Measurements from ENCODE around the gene STK11IP. TPM values are rescaled to one million over a fixed set of nuclear protein-coding genes. Genes with fewer than 3 reads are reported as not detected.

The STK11IP gene
- total and polyA plus RNA-seq, 2 of the 13 experiments (the other 11 are each of a cell fraction or from before 2014, with no cell fraction given) = 12.8 to 24.0 TPM

DNA sequence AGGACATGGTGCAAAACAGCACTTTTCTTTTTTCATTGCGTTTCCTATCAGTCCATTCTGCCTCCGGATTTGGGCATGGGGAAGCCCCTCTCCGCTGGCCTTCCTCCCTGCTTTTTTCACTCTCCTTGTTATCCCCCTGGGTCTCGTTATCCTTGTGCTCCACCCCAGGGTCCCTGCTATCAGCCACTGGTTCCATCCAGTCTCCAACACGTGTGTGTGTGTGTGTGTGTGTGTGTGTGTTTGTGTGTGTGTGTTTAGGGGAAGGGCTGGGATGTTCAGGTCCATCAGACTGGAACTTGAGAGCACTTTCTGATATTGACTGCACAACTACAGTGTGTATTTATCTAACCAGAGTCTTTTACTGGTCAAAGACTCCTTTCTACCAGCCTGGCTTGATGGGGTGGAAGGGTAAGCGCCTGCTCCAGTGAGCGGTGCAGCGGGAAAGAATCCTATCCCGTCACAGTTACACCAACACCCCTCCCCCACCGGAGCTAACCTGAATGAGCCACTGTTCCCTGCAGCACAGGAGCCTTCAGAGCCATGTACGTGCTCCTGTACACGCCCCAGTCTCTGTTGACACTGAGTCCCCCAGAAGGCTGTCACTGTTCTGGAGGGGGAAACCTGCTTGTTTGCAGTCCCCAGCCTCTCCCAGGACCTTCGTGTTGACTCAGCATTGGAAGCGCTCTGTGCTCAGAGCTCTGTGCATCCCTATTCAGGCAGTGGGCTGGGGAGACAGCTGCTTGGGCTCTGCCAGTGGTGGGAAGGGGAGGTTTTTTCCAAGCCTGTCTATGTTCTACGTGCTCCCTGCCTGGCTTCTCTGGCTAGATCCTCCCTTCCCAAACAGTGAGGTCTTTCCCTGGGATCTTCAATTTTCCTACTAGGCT is 20.9 kb upstream of the STK11IP start (continued):
- TF ChIP-seq ARID2 (CRISPR knock-in tag; IDR thresholded peaks at IDR 0.05; ENCODE audit: borderline replicate concordance) (no peak; the same call in 1 of the 2 replicates), ZNF558 (CRISPR knock-in tag; IDR thresholded peaks at IDR 0.05; ENCODE audit: borderline replicate concordance) (no peak), ZBTB38 (CRISPR knock-in tag; IDR thresholded peaks at IDR 0.05) (peak; percentile 96), MAF1 (CRISPR knock-in tag; IDR thresholded peaks at IDR 0.05; ENCODE audit: borderline replicate concordance) (no peak), RORA (CRISPR knock-in tag; IDR thresholded peaks at IDR 0.05) (no peak), PHF8 (CRISPR knock-in tag; IDR thresholded peaks at IDR 0.05) (peak; percentile 44), AKAP8 (CRISPR knock-in tag; IDR thresholded peaks at IDR 0.05) (peak; percentile 42; the same call in 1 of the 2 replicates), HNRNPL (IDR thresholded peaks at IDR 0.05; ENCODE audit: low read depth, low read length) (no peak), ZNF460 (CRISPR knock-in tag; IDR thresholded peaks at IDR 0.05; ENCODE audit: borderline replicate concordance) (peak; percentile 73; the same call in 1 of the 2 replicates), EHMT2 (IDR thresholded peaks at IDR 0.05; ENCODE audit: borderline replicate concordance, low read depth, low read length) (peak; percentile 31; the same call in 1 of the 2 replicates), STAT5B (CRISPR knock-in tag; IDR thresholded peaks at IDR 0.05) (peak; percentile 70; the same call in 1 of the 2 replicates), FOXJ3 (CRISPR knock-in tag; IDR thresholded peaks at IDR 0.05; ENCODE audit: borderline replicate concordance) (peak; percentile 91), NCOA1 (CRISPR knock-in tag; IDR thresholded peaks at IDR 0.05) (no peak; the same call in 1 of the 2 replicates), ZNF34 (CRISPR knock-in tag; IDR thresholded peaks at IDR 0.05; ENCODE audit: borderline replicate concordance) (0 out of 2 replicates have a peak, but pooled peaks have one; percentile 92), PHB2 (IDR thresholded peaks at IDR 0.05; ENCODE audit: partially characterized antibody) (no peak)
- TF ChIP-seq, protein P1, sequence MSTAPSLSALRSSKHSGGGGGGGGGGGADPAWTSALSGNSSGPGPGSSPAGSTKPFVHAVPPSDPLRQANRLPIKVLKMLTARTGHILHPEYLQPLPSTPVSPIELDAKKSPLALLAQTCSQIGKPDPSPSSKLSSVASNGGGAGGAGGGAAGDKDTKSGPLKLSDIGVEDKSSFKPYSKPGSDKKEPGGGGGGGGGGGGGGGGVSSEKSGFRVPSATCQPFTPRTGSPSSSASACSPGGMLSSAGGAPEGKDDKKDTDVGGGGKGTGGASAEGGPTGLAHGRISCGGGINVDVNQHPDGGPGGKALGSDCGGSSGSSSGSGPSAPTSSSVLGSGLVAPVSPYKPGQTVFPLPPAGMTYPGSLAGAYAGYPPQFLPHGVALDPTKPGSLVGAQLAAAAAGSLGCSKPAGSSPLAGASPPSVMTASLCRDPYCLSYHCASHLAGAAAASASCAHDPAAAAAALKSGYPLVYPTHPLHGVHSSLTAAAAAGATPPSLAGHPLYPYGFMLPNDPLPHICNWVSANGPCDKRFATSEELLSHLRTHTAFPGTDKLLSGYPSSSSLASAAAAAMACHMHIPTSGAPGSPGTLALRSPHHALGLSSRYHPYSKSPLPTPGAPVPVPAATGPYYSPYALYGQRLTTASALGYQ (CRISPR knock-in tag; IDR thresholded peaks at IDR 0.05) = peak; percentile 94
- TF ChIP-seq, protein P2, sequence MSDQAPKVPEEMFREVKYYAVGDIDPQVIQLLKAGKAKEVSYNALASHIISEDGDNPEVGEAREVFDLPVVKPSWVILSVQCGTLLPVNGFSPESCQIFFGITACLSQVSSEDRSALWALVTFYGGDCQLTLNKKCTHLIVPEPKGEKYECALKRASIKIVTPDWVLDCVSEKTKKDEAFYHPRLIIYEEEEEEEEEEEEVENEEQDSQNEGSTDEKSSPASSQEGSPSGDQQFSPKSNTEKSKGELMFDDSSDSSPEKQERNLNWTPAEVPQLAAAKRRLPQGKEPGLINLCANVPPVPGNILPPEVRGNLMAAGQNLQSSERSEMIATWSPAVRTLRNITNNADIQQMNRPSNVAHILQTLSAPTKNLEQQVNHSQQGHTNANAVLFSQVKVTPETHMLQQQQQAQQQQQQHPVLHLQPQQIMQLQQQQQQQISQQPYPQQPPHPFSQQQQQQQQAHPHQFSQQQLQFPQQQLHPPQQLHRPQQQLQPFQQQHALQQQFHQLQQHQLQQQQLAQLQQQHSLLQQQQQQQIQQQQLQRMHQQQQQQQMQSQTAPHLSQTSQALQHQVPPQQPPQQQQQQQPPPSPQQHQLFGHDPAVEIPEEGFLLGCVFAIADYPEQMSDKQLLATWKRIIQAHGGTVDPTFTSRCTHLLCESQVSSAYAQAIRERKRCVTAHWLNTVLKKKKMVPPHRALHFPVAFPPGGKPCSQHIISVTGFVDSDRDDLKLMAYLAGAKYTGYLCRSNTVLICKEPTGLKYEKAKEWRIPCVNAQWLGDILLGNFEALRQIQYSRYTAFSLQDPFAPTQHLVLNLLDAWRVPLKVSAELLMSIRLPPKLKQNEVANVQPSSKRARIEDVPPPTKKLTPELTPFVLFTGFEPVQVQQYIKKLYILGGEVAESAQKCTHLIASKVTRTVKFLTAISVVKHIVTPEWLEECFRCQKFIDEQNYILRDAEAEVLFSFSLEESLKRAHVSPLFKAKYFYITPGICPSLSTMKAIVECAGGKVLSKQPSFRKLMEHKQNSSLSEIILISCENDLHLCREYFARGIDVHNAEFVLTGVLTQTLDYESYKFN (CRISPR knock-in tag; conservative IDR thresholded peaks at IDR 0.05) = peak; percentile 98
- TF ChIP-seq, protein P3, sequence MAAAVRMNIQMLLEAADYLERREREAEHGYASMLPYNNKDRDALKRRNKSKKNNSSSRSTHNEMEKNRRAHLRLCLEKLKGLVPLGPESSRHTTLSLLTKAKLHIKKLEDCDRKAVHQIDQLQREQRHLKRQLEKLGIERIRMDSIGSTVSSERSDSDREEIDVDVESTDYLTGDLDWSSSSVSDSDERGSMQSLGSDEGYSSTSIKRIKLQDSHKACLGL (CRISPR knock-in tag; IDR thresholded peaks at IDR 0.05) = peak; percentile 65

All from HepG2 (cell line).